ENCODE measurements around the gene MAPK12. TPM values are rescaled to one million over a fixed set of nuclear protein-coding genes. Genes with fewer than 3 reads are reported as not detected.

Gene MAPK12
- total and polyA plus RNA-seq, 7 donors, result 57.4 to 178 (median 131) TPM

DNA sequence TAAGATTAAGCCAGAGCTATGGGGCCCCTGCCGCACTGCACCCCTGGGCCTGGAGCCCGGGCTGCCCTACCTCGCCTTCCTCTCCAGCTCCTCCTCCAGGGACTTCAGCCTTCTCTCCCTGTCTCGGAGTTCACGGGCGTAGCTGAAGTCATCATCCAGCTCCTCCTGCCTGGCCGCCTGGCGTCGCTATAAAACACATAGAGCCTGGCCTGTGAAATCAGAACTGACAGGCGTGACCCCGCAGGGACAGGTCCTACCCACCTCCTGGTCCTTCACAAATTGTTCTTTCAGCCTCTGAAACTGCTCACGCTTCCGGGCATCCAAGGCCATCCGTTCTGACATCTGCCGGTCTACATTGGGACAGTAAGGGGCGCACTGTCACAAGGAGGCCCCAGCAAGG, 37.4 kb downstream of the MAPK12 start:
- no peaks in the 10 kb centered on the region for H3K4me1 ChIP-seq
- H3K9me3 ChIP-seq, result no peaks in the 10 kb centered on the region
- H3K36me3 ChIP-seq (ENCODE audit: insufficient read depth in 1 of 2, low read depth in 1 of 2), result peaks cover 8 to 94% of the 10 kb centered on the region in 2 donors
- TF ChIP-seq, protein P1, sequence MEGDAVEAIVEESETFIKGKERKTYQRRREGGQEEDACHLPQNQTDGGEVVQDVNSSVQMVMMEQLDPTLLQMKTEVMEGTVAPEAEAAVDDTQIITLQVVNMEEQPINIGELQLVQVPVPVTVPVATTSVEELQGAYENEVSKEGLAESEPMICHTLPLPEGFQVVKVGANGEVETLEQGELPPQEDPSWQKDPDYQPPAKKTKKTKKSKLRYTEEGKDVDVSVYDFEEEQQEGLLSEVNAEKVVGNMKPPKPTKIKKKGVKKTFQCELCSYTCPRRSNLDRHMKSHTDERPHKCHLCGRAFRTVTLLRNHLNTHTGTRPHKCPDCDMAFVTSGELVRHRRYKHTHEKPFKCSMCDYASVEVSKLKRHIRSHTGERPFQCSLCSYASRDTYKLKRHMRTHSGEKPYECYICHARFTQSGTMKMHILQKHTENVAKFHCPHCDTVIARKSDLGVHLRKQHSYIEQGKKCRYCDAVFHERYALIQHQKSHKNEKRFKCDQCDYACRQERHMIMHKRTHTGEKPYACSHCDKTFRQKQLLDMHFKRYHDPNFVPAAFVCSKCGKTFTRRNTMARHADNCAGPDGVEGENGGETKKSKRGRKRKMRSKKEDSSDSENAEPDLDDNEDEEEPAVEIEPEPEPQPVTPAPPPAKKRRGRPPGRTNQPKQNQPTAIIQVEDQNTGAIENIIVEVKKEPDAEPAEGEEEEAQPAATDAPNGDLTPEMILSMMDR (IDR thresholded peaks at IDR 0.05), result no peak
- DNase-seq (no peak), ATAC-seq (no peak)
- H3K27ac ChIP-seq, result no peak overlapping the region
- no peak overlapping the region for H3K4me3 ChIP-seq
- H3K27me3 ChIP-seq (ENCODE audit: insufficient read depth in 3 of 3, low read length in 2 of 3), result no peaks in the 10 kb centered on the region
- WGBS, 3 donors, result 79 to 85% (median 83%) methylated on average over 16 of the region's 16 CpGs
- intact Hi-C loops (cut with DNase I), result no loop called here

DNA sequence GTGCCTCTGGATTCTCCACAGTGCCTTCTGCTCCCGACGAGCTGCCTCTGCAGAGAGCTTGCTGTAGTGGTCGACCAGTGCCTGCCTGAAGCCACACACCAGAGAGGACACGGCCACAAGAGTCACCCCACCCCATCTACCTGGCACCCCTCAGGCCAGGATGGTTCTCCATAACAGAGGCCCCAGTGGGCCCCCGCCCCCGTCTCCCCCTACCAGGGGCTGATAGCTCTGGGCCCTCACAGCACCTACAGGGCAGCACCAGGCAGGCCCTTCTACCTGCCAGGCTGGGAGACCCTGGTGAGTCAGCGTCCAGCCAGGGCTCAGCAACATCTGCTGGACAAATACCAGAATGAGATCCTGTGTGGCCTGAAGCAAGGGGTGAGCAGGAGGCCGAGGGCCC, 39.0 kb downstream of the MAPK12 start:
- Histone ChIP-seq H3K9me3 (no peaks in the 10 kb centered on the region), H3K4me3 (no peak overlapping the region), H3K4me1 (no peaks in the 10 kb centered on the region), H3K27me3 (ENCODE audit: insufficient read depth in 3 of 3, low read length in 2 of 3) (no peaks in the 10 kb centered on the region), H3K27ac (no peak overlapping the region), H3K36me3 (ENCODE audit: insufficient read depth in 1 of 2, low read depth in 1 of 2) (peaks cover 12 to 93% of the 10 kb centered on the region in 2 donors)
- no peak for DNase-seq
- ATAC-seq, result no peak
- WGBS, 3 donors, result 78 to 90% (median 86%) methylated on average over 8 of the region's 8 CpGs
- TF ChIP-seq, protein P1 (IDR thresholded peaks at IDR 0.05), result no peak
- intact Hi-C loops (cut with DNase I), result no loop called here

DNA sequence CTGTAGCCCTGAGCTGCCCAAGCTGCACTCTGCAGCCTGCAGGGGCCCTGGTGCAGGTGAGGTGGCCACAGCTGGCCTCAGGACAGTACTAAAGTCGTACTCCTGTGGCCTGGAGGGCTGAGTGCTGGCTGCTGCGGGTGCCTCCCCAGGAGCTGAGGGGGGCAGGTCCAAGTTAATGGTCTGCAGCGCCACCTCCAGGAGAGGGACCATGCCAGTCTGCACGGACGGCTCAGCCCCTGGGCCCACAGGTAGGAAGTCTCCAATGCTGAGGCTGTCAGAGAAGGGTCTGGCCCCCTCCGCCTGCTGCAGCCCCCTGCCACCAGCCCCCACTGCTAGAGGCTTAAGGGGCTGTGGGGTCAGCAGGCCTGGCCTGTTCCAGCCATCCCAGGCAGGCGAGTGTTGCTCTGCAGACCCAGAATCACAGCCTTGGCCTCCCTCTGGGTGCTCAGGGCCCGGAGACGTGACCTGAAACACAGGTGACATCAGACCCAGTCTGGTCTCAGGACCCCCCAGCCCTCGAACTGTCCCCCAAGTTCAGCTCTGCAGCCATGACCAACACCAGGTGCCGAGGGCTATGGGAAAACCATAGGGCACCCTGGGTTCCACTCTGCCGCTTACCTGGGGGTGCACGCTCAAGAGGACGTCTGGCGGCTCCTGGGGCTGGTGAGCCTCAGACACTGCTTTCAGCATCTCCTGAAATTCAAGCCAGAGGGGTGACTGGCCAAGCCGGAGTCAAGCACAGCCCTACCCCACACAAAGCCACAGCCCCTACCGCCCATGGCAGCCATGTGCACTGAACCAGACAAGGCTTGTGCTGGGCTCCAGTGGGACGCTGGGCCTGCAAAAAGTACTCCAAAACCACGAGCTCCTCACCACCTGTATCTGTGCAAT, 39.8 kb downstream of the MAPK12 start:
- 91 to 92% (median 91%) methylated on average over 19 of the region's 19 CpGs for WGBS, 3 donors
- DNase-seq (no peak), ATAC-seq (no peak)
- Histone ChIP-seq H3K36me3 (ENCODE audit: insufficient read depth in 1 of 2, low read depth in 1 of 2) (peaks cover 19 to 93% of the 10 kb centered on the region in 2 donors), H3K4me3 (no peak overlapping the region), H3K27ac (no peak overlapping the region), H3K4me1 (no peaks in the 10 kb centered on the region), H3K9me3 (no peaks in the 10 kb centered on the region), H3K27me3 (ENCODE audit: insufficient read depth in 3 of 3, low read length in 2 of 3) (no peaks in the 10 kb centered on the region)
- intact Hi-C loops (cut with DNase I), result no loop called here
- TF ChIP-seq, protein P1 (IDR thresholded peaks at IDR 0.05), result no peak

DNA sequence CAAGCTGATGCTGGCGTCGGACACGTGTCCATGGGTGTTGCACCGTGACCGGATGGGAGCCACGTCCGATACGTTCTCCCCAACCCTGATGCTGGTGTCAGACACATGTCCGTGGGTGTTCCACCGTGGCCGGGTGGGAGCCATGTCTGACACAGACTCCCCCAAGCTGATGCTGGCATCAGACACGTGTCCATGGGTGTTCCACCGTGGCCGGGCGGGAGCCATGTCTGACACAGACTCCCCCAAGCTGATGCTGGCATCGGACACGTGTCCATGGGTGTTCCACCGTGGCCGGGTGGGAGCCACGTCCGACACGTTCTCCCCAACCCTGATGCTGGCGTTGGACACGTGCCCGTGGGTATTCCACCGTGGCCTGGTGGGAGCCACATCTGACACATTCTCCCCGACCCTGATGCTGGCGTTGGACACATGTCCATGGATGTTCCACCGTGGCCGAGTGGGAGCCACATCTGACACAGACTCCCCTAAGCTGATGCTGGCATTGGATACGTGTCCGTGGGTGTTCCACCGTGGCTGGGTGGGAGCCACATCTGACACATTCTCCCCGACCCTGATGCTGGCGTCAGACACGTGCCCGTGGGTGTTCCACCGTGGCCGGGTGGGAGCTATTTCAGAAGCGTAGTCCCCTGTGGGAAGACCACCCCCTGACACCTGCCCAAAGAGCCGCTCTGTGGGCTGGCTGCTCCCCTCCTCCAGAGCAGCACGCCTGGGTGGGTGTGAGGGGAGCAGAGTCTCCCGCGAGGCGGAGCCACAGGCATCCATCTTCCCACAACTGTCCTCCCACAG, 40.7 kb downstream of the MAPK12 start:
- ATAC-seq (no peak), DNase-seq (peak in 1 of 2 donors; percentile 57)
- Histone ChIP-seq H3K36me3 (ENCODE audit: insufficient read depth in 1 of 2, low read depth in 1 of 2) (peaks cover 21 to 94% of the 10 kb centered on the region in 2 donors), H3K27me3 (ENCODE audit: insufficient read depth in 3 of 3, low read length in 2 of 3) (no peaks in the 10 kb centered on the region), H3K27ac (no peak overlapping the region), H3K4me3 (no peak overlapping the region), H3K9me3 (no peaks in the 10 kb centered on the region), H3K4me1 (no peaks in the 10 kb centered on the region)
- 93 to 96% (median 94%) methylated on average over 45 of the region's 45 CpGs for WGBS, 3 donors
- intact Hi-C loops (cut with DNase I), result no loop called here
- TF ChIP-seq, protein P1 (IDR thresholded peaks at IDR 0.05), result no peak

Data from psoas muscle (tissue), 8 donors.